ENCODE results near the gene RNF144B. TPM values are rescaled to one million over a fixed set of nuclear protein-coding genes. Genes with fewer than 3 reads are reported as not detected.
"Not testable (repeated sequence)": the region's sequence is repeated elsewhere in the genome, so short reads cannot be mapped to it uniquely, and the experiment has no call there.

Gene RNF144B
- total RNA-seq: 21.6 TPM

- ATAC-seq: peak; percentile 96
Measured at GRCh38 chr6:18387061-18387721, at the start of gene RNF144B. Gene RNF144B, plus strand, starts transcription at chr6:18387350. Its CDS starts 12,185 bp downstream, at chr6:18399535.

DNA sequence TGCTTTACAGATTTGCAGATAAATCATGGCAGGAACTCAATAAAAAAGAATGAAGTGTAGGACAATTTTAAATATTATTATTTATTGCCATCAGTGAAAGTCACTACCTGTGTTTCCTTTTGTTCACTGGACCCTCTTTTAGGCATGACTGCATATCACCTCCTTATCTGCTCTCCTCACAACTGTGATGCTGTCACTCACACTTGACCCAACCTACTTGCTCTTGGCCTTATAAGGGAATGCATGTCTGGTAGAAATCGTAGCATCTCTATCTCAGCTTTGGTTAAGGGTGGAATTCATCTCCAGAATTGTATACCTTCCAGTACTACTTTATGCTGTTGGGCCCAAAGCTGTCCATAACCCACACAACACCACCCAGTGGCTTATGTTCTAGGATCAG, 47.6 kb upstream of the RNF144B start:
- ATAC-seq: no peak

- peak; percentile 77 for ATAC-seq
Measured at GRCh38 chr6:18340781-18341551, 46.2 kb upstream of the RNF144B start.

- ATAC-seq: peak; percentile 66
Measured at GRCh38 chr6:18342223-18342622, 44.9 kb upstream of the RNF144B start.

DNA sequence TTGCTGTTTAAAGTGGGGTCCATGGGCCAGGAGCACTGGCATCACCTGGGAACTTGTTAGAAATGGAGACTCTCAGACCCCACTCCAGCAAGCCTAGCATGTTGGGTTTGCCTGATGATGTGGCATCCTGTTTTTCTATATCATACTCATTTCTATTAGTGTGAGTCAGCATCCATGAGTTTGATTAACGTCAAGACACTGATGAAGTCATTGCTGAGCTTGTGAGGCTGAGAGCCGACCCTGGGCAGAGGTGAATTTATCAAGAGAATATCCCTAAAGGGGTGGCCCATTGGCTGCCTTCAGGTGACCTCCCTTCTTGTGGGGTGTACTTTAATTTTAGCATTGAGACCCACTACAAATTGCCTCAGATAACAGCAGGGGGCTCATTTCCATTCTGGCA, 43.4 kb upstream of the RNF144B start:
- peak; percentile 42 for ATAC-seq

DNA sequence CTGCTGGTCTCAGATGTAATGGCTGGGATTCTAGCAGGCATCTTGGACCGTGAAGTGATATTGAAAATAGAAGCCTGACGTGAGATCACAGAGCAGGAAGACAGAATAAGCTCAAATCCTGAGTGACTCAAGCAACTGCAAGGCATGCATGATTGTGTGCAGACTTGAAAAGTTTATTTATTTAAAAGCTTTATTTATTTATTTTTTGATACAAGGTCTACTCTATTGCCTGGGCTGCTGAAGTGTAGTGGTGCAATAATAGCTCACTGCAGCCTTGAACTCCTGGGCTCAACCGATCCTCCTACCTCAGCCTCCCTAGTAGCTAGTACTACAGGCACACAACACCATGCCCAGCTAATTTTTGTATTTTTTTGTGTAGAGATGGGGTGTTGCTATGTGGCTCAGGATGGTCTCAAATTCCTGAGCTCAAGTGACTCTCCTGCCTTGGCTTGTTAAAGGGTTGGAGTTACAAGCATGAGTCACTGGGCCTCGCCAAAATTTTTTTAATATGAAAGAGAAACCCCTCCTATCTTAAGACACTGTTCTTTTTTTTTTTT, 40.1 kb upstream of the RNF144B start:
- ATAC-seq: peak; percentile 50

GRCh38 chr6:18347866-18348265, 39.3 kb upstream of the RNF144B start:
- ATAC-seq: no peak

- ATAC-seq: no peak
Measured at GRCh38 chr6:18349386-18349785, 37.8 kb upstream of the RNF144B start.

GRCh38 chr6:18350271-18350670, 36.9 kb upstream of the RNF144B start:
- ATAC-seq: no peak

DNA sequence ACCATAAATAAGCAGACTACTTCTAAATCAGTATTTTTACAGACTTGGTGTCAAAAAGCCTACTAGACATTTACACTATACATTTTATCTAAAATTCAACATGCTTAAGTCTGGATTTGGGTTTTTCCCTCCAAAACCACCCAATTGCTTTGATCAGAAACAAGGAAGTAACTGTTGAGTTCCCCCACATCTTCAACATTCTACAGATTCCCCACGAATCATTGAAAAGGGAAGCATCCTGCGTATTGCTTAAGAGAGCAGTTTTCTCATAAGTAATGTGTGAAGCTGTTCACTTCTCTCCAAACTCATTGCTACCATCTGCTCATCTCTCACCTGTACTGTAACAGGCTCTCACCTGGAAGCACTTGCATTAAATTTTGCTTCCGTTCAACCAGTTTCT, 36.4 kb upstream of the RNF144B start:
- ATAC-seq: no peak

GRCh38 chr6:18352001-18352400, 35.1 kb upstream of the RNF144B start:
- ATAC-seq: no peak

GRCh38 chr6:18352842-18353241, 34.3 kb upstream of the RNF144B start:
- ATAC-seq: peak; percentile 100

DNA sequence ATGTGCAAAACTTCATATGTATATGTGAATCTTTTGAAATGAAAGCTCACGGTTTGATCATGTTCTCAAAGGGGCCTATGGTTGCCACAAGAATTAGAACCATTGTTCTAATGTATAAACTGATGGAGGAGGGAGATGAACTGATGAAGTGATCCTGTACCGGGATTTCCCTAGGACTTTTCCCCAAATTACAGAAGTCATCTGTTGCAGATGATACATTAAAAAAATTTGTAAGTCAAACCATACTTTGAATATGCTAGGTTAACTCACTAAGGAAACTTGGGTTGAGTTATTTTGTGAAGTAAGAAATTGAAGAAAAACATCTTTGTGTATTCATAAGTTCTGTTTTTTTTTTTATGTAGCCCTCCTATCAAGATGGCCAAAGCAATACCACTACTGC, 33.9 kb upstream of the RNF144B start:
- ATAC-seq: no peak

DNA sequence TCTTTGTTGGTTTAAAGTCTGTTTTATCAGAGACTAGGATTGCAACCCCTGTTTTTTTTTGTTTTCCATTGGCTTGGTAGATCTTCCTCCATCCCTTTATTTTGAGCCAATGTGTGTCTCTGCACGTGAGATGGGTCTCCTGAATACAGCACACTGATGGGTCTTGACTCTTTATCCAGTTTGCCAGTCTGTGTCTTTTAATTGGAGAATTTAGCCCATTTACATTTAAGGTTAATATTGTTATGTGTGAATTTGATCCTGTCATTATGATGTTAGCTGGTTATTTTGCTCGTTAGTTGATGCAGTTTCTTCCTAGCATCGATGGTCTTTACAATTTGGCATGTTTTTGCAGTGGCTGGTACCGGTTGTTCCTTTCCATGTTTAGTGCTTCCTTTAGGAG, 29.6 kb upstream of the RNF144B start:
- ATAC-seq: not testable (repeated sequence)

GRCh38 chr6:18359237-18359885, 27.8 kb upstream of the RNF144B start:
- ATAC-seq: no peak

GRCh38 chr6:18360188-18360587, 27.0 kb upstream of the RNF144B start:
- ATAC-seq: peak; percentile 91

DNA sequence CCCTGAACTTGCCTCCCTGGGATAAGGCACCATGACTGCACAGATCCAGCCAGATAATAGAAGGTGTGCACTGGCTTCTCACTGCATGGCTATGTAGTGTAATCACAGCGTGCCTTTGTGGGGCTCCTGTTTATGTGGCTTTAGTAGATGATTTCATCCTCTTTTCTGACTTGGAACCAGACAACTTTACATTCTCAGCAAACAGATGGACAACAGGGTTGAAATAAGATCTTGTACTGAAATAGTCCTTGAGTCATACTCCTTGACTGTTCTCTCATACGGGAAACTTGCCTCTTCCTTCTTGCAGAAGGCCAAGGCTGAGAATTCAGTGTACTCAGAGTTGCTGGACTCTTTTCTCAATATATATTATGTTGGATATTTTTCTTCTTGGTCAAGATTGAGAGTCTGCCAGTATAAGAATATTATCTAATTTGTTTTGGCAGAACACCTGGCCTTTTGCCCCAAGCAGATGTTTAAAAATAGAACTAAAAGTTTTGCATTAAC, 25.0 kb upstream of the RNF144B start:
- ATAC-seq: peak; percentile 37

- no peak for ATAC-seq
Measured at GRCh38 chr6:18363746-18364145, 23.4 kb upstream of the RNF144B start.

- not testable (repeated sequence) for ATAC-seq
Measured at GRCh38 chr6:18364561-18364960, 22.6 kb upstream of the RNF144B start.

DNA sequence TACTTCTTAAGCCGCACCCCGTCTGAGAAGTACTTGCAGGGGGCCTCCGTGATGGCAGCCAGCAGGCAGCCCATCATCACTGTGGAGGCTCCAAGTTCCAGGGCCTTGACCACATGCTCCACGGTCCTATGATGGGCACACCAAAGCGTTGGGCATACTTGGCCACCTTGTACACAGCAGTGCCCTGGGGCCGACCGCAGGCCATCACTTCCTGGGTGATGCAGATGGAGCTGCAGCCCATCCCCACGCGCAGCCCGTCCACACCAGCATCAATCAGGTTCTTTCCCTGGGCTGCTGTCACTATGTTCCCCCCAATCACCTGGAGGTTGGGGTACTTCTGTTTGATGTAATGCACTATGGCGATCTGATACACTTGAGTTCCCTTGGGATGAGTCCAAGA, 19.8 kb upstream of the RNF144B start:
- ATAC-seq: no peak

GRCh38 chr6:18368277-18369105, 18.7 kb upstream of the RNF144B start:
- ATAC-seq: no peak

GRCh38 chr6:18371010-18371409, 16.1 kb upstream of the RNF144B start:
- no peak for ATAC-seq
